ENCODE results near the gene PLA2G2C. TPM values are rescaled to one million over a fixed set of nuclear protein-coding genes. Genes with fewer than 3 reads are reported as not detected.

The PLA2G2C gene
- total and polyA plus RNA-seq, 2 of the 8 experiments (the other 6 are each of a cell fraction or from before 2014, with no cell fraction given), result not detected

DNA sequence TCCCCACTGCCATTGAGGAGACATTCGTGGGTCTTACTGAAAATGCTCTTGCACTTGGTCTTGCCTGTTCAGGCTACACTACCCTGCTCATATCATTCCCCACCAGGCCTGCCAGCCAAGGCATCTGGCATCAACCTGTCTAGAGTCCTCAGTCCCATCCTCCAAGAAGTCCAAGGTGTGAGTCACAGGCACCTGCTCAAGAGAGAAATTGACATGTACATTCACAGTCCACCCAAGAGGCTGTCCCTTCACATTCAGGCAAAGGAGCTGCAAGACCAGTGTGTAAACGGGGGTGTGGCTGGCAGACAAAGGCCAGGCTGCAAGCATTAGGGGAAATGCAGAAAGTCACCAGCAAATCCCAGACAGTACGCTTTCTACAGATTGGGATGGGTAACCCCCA is 13.1 kb upstream of the PLA2G2C start (continued):
- TF ChIP-seq CTBP2 (IDR thresholded peaks at IDR 0.05; ENCODE audit: borderline replicate concordance, insufficient read depth, insufficient read length, low read length) (no peak), POU5F1 (IDR thresholded peaks at IDR 0.05; ENCODE audit: low read depth, low read length) (no peak), CEBPB (IDR thresholded peaks at IDR 0.05; ENCODE audit: low read depth, low read length) (no peak), SP4 (IDR thresholded peaks at IDR 0.05; ENCODE audit: low read length) (no peak)
- TF ChIP-seq, protein P1, sequence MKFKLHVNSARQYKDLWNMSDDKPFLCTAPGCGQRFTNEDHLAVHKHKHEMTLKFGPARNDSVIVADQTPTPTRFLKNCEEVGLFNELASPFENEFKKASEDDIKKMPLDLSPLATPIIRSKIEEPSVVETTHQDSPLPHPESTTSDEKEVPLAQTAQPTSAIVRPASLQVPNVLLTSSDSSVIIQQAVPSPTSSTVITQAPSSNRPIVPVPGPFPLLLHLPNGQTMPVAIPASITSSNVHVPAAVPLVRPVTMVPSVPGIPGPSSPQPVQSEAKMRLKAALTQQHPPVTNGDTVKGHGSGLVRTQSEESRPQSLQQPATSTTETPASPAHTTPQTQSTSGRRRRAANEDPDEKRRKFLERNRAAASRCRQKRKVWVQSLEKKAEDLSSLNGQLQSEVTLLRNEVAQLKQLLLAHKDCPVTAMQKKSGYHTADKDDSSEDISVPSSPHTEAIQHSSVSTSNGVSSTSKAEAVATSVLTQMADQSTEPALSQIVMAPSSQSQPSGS (IDR thresholded peaks at IDR 0.05; ENCODE audit: low read length), result no peak

Data from H1 (cell line).